GM23338 (cell line): Measurements from ENCODE around the gene GAGE12J.
"Not testable (repeated sequence)": the region's sequence is repeated elsewhere in the genome, so short reads cannot be mapped to it uniquely, and the experiment has no call there.

Source experiments
- CREB1 ChIP-seq: fragments of 250-450 bp; sonication (Bioruptor Pico); IDR thresholded peaks from 2 replicates; pipeline ENCODE4 v1.5.0; 2020; ENCODE audit warnings: low read depth, mild to moderate bottlenecking, moderate library complexity
- EZH2 ChIP-seq: fragments of 200-600 bp; sonication (generic); IDR thresholded peaks from one replicate; pipeline ENCODE4 v1.8.0; 2017; ENCODE audit warnings: antibody characterized with exemption, mild to moderate bottlenecking, low read depth; ENCODE audit not compliant: unreplicated experiment
- EZH2phosphoT487 ChIP-seq: fragments of 200-600 bp; sonication (generic); IDR thresholded peaks from one replicate; pipeline ENCODE4 v1.8.1; 2018; ENCODE audit warnings: antibody characterized with exemption; ENCODE audit not compliant: unreplicated experiment
- JUNB ChIP-seq: IDR thresholded peaks from one replicate; pipeline ENCODE4 v1.6.1; 2016; ENCODE audit warnings: antibody characterized with exemption; ENCODE audit not compliant: unreplicated experiment
- NANOG ChIP-seq: IDR thresholded peaks from 2 replicates; pipeline ENCODE4 v1.6.1; 2016; ENCODE audit warnings: antibody characterized with exemption, borderline replicate concordance
- POLR2AphosphoS5 ChIP-seq: IDR thresholded peaks from 2 replicates; pipeline ENCODE4 v1.6.1; 2016; ENCODE audit warnings: antibody characterized with exemption, low read depth
- STAT1 ChIP-seq: IDR thresholded peaks from one replicate; pipeline ENCODE4 v1.6.1; 2016; ENCODE audit warnings: antibody characterized with exemption; ENCODE audit not compliant: unreplicated experiment
- ZNF114 ChIP-seq: fragments of 250-450 bp; sonication (Bioruptor Pico); IDR thresholded peaks from 2 replicates; pipeline ENCODE4 v1.5.0; 2020; ENCODE audit warnings: mild to moderate bottlenecking, moderate library complexity
- ZNF331 ChIP-seq: fragments of 250-450 bp; sonication (Bioruptor Pico); IDR thresholded peaks from 2 replicates; pipeline ENCODE4 v1.5.0; 2020; ENCODE audit warnings: low read depth, mild to moderate bottlenecking, moderate library complexity
- TF ChIP-seq, protein P1 (sequence below), 2 experiments: fragments of 200-600 bp in 1 of 2; sonication (generic) in 1 of 2; conservative IDR thresholded peaks; 2 replicates each; pipeline versions ENCODE4 v1.5.1 to v1.6.1; 2016 to 2017; ENCODE audit warnings: antibody characterized with exemption in 2 of 2, low read depth in 2 of 2, mild to moderate bottlenecking in 2 of 2, moderate library complexity in 1 of 2
- TF ChIP-seq, protein P2 (sequence below): IDR thresholded peaks from one replicate; pipeline ENCODE4 v1.6.1; 2018; ENCODE audit warnings: antibody characterized with exemption; ENCODE audit not compliant: unreplicated experiment
- TF ChIP-seq, protein P3 (sequence below): IDR thresholded peaks from 2 replicates; pipeline ENCODE4 v1.6.1; 2016; ENCODE audit warnings: antibody characterized with exemption

DNA sequence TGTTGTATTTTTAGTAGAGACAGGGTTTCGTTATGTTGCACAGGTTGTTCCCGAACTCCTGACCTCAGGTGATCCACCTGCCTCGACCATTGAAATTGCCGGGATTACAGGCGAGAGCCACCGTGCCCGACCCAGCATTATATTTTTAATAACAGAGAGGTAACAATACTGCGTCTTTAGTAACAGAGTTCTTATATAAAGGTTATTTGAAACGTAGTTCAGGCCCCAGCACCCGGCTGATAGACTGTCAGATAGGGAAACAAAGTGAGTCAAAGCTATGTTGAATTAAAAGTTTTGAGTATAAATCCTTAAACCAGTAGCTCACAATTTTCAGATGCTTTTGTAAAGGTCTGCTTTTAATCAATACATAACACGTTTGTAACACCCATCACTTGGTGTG, 24.3 kb downstream of the GAGE12J start:
- not testable (repeated sequence) for TF ChIP-seq EZH2; CREB1; POLR2AphosphoS5; EZH2phosphoT487; JUNB; NANOG; ZNF114 (CRISPR knock-in tag); STAT1; ZNF331
- TF ChIP-seq, protein P1, sequence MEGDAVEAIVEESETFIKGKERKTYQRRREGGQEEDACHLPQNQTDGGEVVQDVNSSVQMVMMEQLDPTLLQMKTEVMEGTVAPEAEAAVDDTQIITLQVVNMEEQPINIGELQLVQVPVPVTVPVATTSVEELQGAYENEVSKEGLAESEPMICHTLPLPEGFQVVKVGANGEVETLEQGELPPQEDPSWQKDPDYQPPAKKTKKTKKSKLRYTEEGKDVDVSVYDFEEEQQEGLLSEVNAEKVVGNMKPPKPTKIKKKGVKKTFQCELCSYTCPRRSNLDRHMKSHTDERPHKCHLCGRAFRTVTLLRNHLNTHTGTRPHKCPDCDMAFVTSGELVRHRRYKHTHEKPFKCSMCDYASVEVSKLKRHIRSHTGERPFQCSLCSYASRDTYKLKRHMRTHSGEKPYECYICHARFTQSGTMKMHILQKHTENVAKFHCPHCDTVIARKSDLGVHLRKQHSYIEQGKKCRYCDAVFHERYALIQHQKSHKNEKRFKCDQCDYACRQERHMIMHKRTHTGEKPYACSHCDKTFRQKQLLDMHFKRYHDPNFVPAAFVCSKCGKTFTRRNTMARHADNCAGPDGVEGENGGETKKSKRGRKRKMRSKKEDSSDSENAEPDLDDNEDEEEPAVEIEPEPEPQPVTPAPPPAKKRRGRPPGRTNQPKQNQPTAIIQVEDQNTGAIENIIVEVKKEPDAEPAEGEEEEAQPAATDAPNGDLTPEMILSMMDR (conservative IDR thresholded peaks at IDR 0.05; ENCODE audit: low read depth in 2 of 2), result not testable (repeated sequence)
- TF ChIP-seq, protein P2, sequence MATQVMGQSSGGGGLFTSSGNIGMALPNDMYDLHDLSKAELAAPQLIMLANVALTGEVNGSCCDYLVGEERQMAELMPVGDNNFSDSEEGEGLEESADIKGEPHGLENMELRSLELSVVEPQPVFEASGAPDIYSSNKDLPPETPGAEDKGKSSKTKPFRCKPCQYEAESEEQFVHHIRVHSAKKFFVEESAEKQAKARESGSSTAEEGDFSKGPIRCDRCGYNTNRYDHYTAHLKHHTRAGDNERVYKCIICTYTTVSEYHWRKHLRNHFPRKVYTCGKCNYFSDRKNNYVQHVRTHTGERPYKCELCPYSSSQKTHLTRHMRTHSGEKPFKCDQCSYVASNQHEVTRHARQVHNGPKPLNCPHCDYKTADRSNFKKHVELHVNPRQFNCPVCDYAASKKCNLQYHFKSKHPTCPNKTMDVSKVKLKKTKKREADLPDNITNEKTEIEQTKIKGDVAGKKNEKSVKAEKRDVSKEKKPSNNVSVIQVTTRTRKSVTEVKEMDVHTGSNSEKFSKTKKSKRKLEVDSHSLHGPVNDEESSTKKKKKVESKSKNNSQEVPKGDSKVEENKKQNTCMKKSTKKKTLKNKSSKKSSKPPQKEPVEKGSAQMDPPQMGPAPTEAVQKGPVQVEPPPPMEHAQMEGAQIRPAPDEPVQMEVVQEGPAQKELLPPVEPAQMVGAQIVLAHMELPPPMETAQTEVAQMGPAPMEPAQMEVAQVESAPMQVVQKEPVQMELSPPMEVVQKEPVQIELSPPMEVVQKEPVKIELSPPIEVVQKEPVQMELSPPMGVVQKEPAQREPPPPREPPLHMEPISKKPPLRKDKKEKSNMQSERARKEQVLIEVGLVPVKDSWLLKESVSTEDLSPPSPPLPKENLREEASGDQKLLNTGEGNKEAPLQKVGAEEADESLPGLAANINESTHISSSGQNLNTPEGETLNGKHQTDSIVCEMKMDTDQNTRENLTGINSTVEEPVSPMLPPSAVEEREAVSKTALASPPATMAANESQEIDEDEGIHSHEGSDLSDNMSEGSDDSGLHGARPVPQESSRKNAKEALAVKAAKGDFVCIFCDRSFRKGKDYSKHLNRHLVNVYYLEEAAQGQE, result not testable (repeated sequence)
- TF ChIP-seq, protein P3, sequence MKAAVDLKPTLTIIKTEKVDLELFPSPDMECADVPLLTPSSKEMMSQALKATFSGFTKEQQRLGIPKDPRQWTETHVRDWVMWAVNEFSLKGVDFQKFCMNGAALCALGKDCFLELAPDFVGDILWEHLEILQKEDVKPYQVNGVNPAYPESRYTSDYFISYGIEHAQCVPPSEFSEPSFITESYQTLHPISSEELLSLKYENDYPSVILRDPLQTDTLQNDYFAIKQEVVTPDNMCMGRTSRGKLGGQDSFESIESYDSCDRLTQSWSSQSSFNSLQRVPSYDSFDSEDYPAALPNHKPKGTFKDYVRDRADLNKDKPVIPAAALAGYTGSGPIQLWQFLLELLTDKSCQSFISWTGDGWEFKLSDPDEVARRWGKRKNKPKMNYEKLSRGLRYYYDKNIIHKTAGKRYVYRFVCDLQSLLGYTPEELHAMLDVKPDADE, result not testable (repeated sequence)
